ENCODE results near the gene KCNV2.

KCNV2 gene

DNA sequence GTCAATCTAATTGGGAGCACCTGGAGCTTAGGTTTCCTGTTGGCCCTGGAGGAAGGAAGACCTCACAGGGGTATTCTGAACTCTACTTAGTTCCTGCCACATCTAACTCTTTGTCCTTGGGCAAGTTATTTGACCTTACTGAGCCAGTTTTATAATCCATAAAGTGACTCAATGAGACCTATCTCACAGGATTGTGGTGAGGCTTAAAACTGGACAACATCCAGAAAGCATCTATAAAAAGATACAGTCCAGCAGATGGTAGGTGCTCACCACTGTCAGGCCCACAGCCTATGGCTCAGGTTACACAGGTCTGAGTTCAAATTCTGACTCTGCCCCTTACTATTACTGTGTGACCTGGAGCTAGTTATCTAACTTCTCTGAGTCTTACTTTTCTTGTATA, 23.3 kb downstream of the KCNV2 start:
- Histone ChIP-seq H3K9ac (ENCODE audit: low read length) (no peak overlapping the region), H3K9me3 (ENCODE audit: low read length) (no peaks in the 10 kb centered on the region), H3K4me3 (ENCODE audit: low read depth in 1 of 2, low read length in 2 of 2) (no peak overlapping the region), H3K36me3 (ENCODE audit: insufficient read depth, low read length) (no peaks in the 10 kb centered on the region), H3K27ac (ENCODE audit: low read depth, low read length) (no peak overlapping the region), H3K4me1 (ENCODE audit: insufficient read depth, low read length) (no peaks in the 10 kb centered on the region), H3K27me3 (ENCODE audit: control insufficient read depth in 1 of 2, insufficient read depth in 2 of 2, low read length in 2 of 2) (no peaks in the 10 kb centered on the region)

DNA sequence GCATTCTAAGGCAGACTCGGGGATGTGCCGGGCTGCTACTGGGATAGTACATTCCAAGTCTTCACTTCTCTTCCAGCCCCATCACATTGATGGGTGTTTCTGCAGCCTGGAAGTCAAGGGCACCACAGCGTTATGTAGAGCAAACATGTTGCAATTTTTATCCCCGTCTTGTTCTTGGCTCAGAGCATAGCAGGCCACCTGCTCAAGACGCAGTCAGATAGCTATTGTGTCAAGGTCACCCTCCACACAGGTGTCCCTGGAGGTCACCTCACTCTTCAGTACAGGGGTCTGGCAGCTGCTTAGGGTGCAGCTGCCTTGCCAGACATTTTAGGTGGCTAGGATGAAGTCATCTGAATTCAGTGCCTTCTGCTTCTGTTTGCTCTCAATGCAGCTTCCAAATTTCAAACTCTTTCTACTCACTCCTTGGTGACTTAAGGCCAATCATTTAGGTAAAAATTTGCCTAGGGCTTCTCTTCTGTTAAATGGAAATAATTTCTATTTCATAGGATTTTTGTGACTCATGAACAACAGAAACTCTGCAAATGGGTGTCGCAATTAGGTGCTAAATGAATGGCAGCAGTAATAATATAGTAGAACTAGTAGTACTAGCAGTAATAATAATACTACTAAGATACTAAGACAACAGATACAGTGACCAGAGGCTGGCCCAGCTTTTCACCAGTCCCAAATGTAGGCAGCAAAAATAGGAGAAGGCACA, 24.3 kb downstream of the KCNV2 start:
- Histone ChIP-seq H3K4me3 (ENCODE audit: low read depth in 1 of 2, low read length in 2 of 2) (no peak overlapping the region), H3K27ac (ENCODE audit: low read depth, low read length) (no peak overlapping the region), H3K9ac (ENCODE audit: low read length) (no peak overlapping the region), H3K27me3 (ENCODE audit: control insufficient read depth in 1 of 2, insufficient read depth in 2 of 2, low read length in 2 of 2) (no peaks in the 10 kb centered on the region), H3K9me3 (ENCODE audit: low read length) (no peaks in the 10 kb centered on the region), H3K4me1 (ENCODE audit: insufficient read depth, low read length) (no peaks in the 10 kb centered on the region), H3K36me3 (ENCODE audit: insufficient read depth, low read length) (no peaks in the 10 kb centered on the region)

DNA sequence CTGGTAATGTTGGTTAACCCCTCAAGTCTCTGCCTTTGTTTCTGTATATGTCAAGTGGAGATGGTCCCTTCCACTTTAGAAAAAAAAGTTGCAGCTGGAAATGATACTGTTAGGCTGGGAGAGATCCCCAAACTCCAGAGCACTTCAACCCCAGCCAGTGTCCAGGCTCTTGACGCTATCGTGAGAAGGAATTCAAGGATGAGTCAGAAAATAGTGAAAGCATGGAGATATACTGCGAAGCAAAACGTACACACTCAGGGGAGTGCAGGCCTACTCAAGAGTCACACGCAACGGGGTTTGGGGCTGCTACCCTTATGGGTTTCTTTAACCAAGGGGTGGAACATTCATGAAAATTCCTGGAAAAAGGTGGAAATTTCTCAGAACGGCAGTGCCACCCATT, 24.9 kb downstream of the KCNV2 start:
- Histone ChIP-seq H3K9ac (ENCODE audit: low read length) (no peak overlapping the region), H3K4me1 (ENCODE audit: insufficient read depth, low read length) (no peaks in the 10 kb centered on the region), H3K27ac (ENCODE audit: low read depth, low read length) (no peak overlapping the region), H3K4me3 (ENCODE audit: low read depth in 1 of 2, low read length in 2 of 2) (no peak overlapping the region), H3K36me3 (ENCODE audit: insufficient read depth, low read length) (no peaks in the 10 kb centered on the region), H3K9me3 (ENCODE audit: low read length) (no peaks in the 10 kb centered on the region), H3K27me3 (ENCODE audit: control insufficient read depth in 1 of 2, insufficient read depth in 2 of 2, low read length in 2 of 2) (no peaks in the 10 kb centered on the region)

DNA sequence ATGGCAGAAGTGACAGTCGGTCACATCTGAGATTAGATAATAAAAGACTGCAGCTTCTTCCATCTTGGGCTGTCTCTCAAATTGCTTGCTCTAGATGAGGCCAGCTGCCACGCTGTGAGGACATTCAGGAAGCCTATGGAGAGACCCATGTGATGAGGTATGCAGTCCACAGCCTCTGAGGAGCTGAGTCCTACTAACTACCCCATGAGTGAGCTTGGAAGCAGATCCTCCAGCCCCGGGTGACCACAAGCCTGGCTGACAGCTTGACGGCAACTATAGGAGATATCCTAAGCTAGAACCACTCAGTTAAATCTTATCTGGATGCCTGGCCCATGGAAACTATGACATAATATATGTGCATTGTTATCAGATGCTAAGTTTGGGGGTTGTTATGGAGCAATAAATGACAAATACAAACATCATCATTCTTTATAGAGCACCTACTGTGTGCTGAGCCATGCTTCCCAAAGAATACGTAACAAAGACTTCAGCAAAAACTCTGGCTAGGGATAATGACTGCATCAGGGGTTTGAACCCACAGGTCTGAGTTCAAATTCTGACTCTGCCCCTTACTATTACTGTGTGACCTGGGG, 26.7 kb downstream of the KCNV2 start:
- no peaks in the 10 kb centered on the region for H3K27me3 ChIP-seq (ENCODE audit: control insufficient read depth in 1 of 2, insufficient read depth in 2 of 2, low read length in 2 of 2)
- no peaks in the 10 kb centered on the region for H3K9me3 ChIP-seq (ENCODE audit: low read length)
- no peaks in the 10 kb centered on the region for H3K36me3 ChIP-seq (ENCODE audit: insufficient read depth, low read length)
- no peaks in the 10 kb centered on the region for H3K4me1 ChIP-seq (ENCODE audit: insufficient read depth, low read length)
- no peak overlapping the region for H3K4me3 ChIP-seq (ENCODE audit: low read depth in 1 of 2, low read length in 2 of 2)
- no peak overlapping the region for H3K27ac ChIP-seq (ENCODE audit: low read depth, low read length)
- no peak overlapping the region for H3K9ac ChIP-seq (ENCODE audit: low read length)

DNA sequence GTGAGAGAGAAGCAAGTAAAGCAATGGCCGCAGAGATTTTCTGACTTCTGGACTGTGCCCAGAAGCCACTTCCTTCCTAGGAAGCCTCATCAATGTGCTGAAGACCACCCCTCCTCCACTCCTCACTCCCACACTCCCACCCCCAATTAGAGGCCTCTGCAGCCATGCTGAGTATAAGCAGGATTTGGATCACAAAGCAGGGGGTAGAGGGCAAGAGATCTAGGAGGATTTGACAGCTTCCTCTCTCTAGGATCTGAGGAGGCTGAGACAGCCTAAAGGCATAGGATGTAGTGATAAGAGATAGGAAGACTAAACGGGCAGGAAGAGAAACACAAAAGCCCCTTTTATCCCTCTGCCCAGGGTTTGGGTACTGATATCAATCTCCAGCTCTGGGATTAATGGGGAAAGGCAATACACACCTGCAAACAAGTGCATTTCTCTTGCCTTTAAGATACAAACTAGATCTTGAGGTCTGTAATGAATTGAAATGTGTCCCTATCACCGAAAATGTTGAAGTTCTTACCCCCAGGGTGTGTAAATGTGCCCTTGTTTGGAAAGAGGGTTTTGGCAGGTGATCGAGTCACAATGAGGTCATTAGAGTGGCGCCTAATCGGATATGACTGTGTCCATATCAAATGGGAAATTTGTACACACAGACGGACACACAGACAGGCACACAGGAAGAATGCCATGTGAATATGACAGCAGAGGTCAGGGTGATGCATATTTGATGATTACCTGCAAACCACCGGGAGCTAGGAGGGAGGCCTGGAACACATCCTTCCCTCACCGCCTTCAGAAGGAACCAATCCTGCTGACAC, 28.5 kb downstream of the KCNV2 start:
- Histone ChIP-seq H3K4me1 (ENCODE audit: insufficient read depth, low read length) (no peaks in the 10 kb centered on the region), H3K4me3 (ENCODE audit: low read depth in 1 of 2, low read length in 2 of 2) (no peak overlapping the region), H3K9me3 (ENCODE audit: low read length) (no peaks in the 10 kb centered on the region), H3K27ac (ENCODE audit: low read depth, low read length) (no peak overlapping the region), H3K27me3 (ENCODE audit: control insufficient read depth in 1 of 2, insufficient read depth in 2 of 2, low read length in 2 of 2) (no peaks in the 10 kb centered on the region), H3K36me3 (ENCODE audit: insufficient read depth, low read length) (no peaks in the 10 kb centered on the region), H3K9ac (ENCODE audit: low read length) (no peak overlapping the region)

DNA sequence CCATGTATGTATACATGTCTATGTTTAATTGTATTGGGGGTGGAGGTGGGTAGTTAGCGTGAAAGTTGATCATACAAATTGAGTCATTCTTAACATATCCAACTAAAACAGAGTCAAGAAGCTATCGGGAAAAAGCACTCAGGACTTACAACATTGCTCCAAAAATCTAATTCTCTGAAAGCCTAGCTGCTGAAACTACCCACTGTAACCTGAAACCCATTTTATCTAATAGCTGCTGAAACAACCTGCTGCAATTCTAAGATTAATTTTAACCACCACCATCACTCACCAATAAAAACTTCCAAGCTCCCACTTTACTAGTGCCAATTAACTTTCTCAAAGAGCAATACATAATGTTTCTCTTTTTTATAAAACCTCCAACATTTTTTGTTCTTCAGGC, 32.2 kb downstream of the KCNV2 start:
- no peaks in the 10 kb centered on the region for H3K36me3 ChIP-seq (ENCODE audit: insufficient read depth, low read length)
- H3K27ac ChIP-seq (ENCODE audit: low read depth, low read length), result no peak overlapping the region
- no peaks in the 10 kb centered on the region for H3K27me3 ChIP-seq (ENCODE audit: control insufficient read depth in 1 of 2, insufficient read depth in 2 of 2, low read length in 2 of 2)
- no peak overlapping the region for H3K9ac ChIP-seq (ENCODE audit: low read length)
- no peaks in the 10 kb centered on the region for H3K9me3 ChIP-seq (ENCODE audit: low read length)
- H3K4me1 ChIP-seq (ENCODE audit: insufficient read depth, low read length), result no peaks in the 10 kb centered on the region
- H3K4me3 ChIP-seq (ENCODE audit: low read depth in 1 of 2, low read length in 2 of 2), result no peak overlapping the region

DNA sequence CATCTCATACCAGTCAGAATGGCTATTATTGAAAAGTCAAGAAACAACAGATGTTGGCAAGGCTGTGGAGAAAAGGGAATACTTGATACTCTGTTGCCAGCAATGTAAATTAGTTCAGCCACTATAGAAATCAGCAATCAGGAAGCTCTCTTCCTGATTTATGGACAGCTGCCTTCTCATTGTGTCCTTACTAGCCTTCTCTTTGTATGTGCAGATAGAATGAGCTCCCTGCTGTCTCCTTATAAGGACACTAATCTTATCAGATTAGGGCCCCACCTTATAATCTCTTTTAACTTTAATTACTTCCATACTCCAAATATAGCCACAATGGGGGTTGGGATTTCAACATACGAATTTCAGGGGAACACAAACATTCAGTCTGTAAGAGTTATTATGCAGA, 38.0 kb downstream of the KCNV2 start:
- H3K27ac ChIP-seq (ENCODE audit: low read depth, low read length), result no peak overlapping the region
- no peaks in the 10 kb centered on the region for H3K27me3 ChIP-seq (ENCODE audit: control insufficient read depth in 1 of 2, insufficient read depth in 2 of 2, low read length in 2 of 2)
- no peaks in the 10 kb centered on the region for H3K9me3 ChIP-seq (ENCODE audit: low read length)

DNA sequence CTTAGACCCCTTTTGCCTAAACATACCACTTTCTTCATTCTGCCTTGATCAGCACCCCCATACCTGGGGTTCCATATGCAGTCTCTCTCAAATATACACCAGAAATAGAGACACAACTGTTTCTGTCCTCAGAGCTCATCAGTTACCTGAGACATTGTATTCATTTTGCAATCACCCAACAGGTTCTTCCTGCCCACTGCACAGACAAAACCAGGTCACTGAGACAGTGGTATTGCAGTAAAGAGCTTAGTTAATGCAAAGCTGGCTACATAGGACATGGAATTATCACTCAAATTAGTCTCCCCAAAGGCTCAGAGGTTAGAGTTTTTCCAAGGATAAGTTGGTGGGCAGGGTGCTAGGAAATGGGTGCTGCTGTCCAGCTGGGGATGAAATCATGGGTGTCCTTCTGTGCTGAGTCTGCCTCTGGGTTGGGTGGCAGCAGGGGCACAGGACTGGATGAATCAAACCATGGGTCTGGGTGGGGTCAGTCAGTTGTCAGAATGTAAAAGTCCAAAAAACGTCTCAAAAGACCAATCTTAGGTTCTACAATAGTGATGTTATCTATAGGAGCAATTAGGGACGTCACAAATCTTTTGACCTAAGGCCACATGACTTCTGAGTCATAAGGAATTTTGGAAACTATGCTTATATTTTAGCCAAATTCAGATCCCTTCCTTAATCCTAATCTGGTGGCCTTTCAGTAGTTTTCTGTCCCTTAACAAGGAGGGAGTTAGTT, 41.0 kb downstream of the KCNV2 start:
- Histone ChIP-seq H3K27ac (ENCODE audit: low read depth, low read length) (no peak overlapping the region), H3K9ac (ENCODE audit: low read length) (no peak overlapping the region), H3K4me1 (ENCODE audit: insufficient read depth, low read length) (peaks cover 12% of the 10 kb centered on the region), H3K27me3 (ENCODE audit: control insufficient read depth in 1 of 2, insufficient read depth in 2 of 2, low read length in 2 of 2) (no peaks in the 10 kb centered on the region), H3K9me3 (ENCODE audit: low read length) (no peaks in the 10 kb centered on the region), H3K4me3 (ENCODE audit: low read depth in 1 of 2, low read length in 2 of 2) (no peak overlapping the region), H3K36me3 (ENCODE audit: insufficient read depth, low read length) (no peaks in the 10 kb centered on the region)

More for the DNA sequence above, 38.0 kb downstream of the KCNV2 start:
- H3K9ac ChIP-seq (ENCODE audit: low read length), result no peak overlapping the region
- peaks cover 12% of the 10 kb centered on the region for H3K4me1 ChIP-seq (ENCODE audit: insufficient read depth, low read length)
- no peaks in the 10 kb centered on the region for H3K36me3 ChIP-seq (ENCODE audit: insufficient read depth, low read length)
- H3K4me3 ChIP-seq (ENCODE audit: low read depth in 1 of 2, low read length in 2 of 2), result no peak overlapping the region

DNA sequence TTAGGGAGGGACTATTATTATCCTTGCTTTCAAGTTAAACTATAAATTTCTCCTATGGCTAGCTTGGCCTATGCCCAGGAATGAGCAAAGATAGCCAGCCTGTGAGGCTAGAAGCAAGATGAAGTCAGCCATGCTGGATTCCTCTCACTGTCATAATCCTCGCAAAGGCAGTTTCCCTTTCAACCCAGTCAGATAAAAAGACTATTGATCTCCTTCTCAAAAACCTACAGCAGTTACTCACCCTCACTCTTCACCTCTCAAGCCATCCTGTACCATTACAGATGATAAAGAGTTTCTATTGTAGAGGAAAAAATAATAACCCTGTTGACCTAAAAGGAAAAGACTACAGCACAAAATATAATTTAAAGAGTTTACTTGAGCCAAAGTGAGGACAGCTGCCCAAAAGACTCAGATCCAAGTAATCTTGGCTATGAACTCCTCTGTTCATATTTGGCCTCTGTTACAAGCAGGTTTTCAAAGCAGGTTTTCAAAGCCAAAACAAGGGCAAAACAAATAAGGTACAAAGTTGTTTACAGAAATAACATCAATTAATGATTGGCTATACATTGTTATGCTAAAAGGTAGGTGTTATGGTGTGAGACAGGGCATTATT, 41.7 kb downstream of the KCNV2 start:
- no peaks in the 10 kb centered on the region for H3K27me3 ChIP-seq (ENCODE audit: control insufficient read depth in 1 of 2, insufficient read depth in 2 of 2, low read length in 2 of 2)
- H3K9me3 ChIP-seq (ENCODE audit: low read length), result no peaks in the 10 kb centered on the region
- H3K27ac ChIP-seq (ENCODE audit: low read depth, low read length), result no peak overlapping the region
- no peaks in the 10 kb centered on the region for H3K36me3 ChIP-seq (ENCODE audit: insufficient read depth, low read length)
- no peak overlapping the region for H3K9ac ChIP-seq (ENCODE audit: low read length)
- peaks cover 12% of the 10 kb centered on the region for H3K4me1 ChIP-seq (ENCODE audit: insufficient read depth, low read length)
- H3K4me3 ChIP-seq (ENCODE audit: low read depth in 1 of 2, low read length in 2 of 2), result no peak overlapping the region

DNA sequence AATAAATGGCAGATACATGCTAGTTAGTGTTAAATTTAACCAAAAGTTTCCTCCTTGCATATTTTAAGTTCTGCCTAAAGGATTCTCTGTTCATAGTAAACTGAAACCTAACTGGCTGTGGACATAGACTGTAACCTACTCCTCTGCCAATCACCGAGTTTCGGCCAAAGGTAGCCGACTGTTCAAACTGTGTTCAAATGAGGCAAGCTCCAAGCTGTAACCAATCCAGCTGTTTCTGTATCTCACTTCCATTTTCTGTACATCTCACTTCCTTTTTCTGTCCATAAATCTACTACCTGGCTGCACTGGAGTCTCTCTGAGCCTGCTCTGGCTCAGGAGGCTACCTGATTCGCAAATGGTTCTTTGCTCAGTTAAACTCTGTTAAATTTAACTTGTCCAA, 44.1 kb downstream of the KCNV2 start:
- Histone ChIP-seq H3K4me1 (ENCODE audit: insufficient read depth, low read length) (peaks cover 12% of the 10 kb centered on the region), H3K9ac (ENCODE audit: low read length) (no peak overlapping the region), H3K27ac (ENCODE audit: low read depth, low read length) (no peak overlapping the region), H3K9me3 (ENCODE audit: low read length) (no peaks in the 10 kb centered on the region), H3K4me3 (ENCODE audit: low read depth in 1 of 2, low read length in 2 of 2) (no peak overlapping the region), H3K27me3 (ENCODE audit: control insufficient read depth in 1 of 2, insufficient read depth in 2 of 2, low read length in 2 of 2) (no peaks in the 10 kb centered on the region), H3K36me3 (ENCODE audit: insufficient read depth, low read length) (no peaks in the 10 kb centered on the region)

DNA sequence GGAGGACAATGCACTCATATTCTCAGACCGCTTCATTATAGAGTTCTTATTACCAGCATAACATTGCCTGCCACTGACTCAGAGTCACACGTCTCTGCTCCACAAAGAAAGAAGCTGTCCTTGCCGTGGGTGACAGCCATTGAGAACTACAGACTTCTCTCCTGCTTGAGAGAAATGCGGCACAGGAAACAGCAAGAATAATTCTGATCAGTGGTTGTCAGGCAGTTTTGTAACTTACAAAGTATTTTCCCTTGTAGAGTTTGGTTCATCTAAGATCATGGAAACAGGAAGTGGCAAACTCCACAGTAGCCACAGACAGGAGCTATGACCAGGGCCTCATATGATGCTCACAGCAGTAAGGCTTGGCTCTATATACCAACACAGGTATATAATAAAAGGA, 47.0 kb downstream of the KCNV2 start:
- H3K36me3 ChIP-seq (ENCODE audit: insufficient read depth, low read length), result no peaks in the 10 kb centered on the region
- H3K27me3 ChIP-seq (ENCODE audit: control insufficient read depth in 1 of 2, insufficient read depth in 2 of 2, low read length in 2 of 2), result no peaks in the 10 kb centered on the region
- H3K9ac ChIP-seq (ENCODE audit: low read length), result no peak overlapping the region
- H3K4me3 ChIP-seq (ENCODE audit: low read depth in 1 of 2, low read length in 2 of 2), result no peak overlapping the region
- H3K4me1 ChIP-seq (ENCODE audit: insufficient read depth, low read length), result peaks cover 6% of the 10 kb centered on the region
- H3K27ac ChIP-seq (ENCODE audit: low read depth, low read length), result no peak overlapping the region
- no peaks in the 10 kb centered on the region for H3K9me3 ChIP-seq (ENCODE audit: low read length)

All from muscle layer of colon (tissue), 2 donors.